Thymus (tissue), 11 donors: ENCODE results near the gene ZBTB20. TPM values are rescaled to one million over a fixed set of nuclear protein-coding genes. Genes with fewer than 3 reads are reported as not detected.

Experiments used
- DNase-seq, 9 donors: peaks; one replicate each; pipeline ENCODE4 v3.0.0-alpha.2; 2013; ENCODE audit warnings: low spot score in 9 of 9, low read depth in 6 of 9, missing footprints in 1 of 9
- H3K27ac ChIP-seq, 2 donors: one replicate each; pipeline ENCODE4 v1.5.1; 2013; ENCODE audit warnings: control low read depth in 1 of 2, low read depth in 1 of 2, low read length in 1 of 2, mild to moderate bottlenecking in 1 of 2, moderate library complexity in 1 of 2
- H3K27me3 ChIP-seq, 2 donors: one replicate each; pipeline ENCODE4 v1.5.1; 2013; ENCODE audit warnings: low read length in 1 of 2; ENCODE audit not compliant: control insufficient read depth in 2 of 2, insufficient read depth in 1 of 2
- H3K36me3 ChIP-seq, 2 donors: one replicate each; pipeline ENCODE4 v1.5.1; 2013; ENCODE audit warnings: low read length in 1 of 2, mild to moderate bottlenecking in 1 of 2, moderate library complexity in 1 of 2; ENCODE audit not compliant: control insufficient read depth in 2 of 2, insufficient read depth in 2 of 2
- H3K4me1 ChIP-seq, 2 donors: one replicate each; pipeline ENCODE4 v1.5.1; 2013; ENCODE audit warnings: low read length in 2 of 2; ENCODE audit not compliant: control insufficient read depth in 2 of 2, insufficient read depth in 2 of 2
- H3K4me3 ChIP-seq, 2 donors: one replicate each; pipeline ENCODE4 v1.5.1; 2013; ENCODE audit warnings: low read length in 2 of 2, control low read depth in 1 of 2, mild to moderate bottlenecking in 1 of 2
- H3K9me3 ChIP-seq, 2 donors: one replicate each; pipeline ENCODE4 v1.5.1; 2013; ENCODE audit warnings: low read length in 1 of 2, mild to moderate bottlenecking in 1 of 2; ENCODE audit not compliant: control insufficient read depth in 2 of 2, insufficient read depth in 1 of 2
- WGBS: extraction: QIAGEN DNeasy Blood & Tissue Kit; methylation state at CpG from one replicate; pipeline ENCODE4 v1.1.7; 2013; 5-methylcytosine and 5-hydroxymethylcytosine counted together
- polyA plus RNA-seq: library from polyadenylated mRNA; stranded (reverse); fragments of 200-250 nt; gene quantifications from one replicate; pipeline ENCODE4 v1.2.3, GENCODE V29; 2013
- total RNA-seq: library from RNA; stranded (reverse); fragments of 120-200 nt; gene quantifications from one replicate; pipeline ENCODE4 v1.2.4, GENCODE V29; 2013
- donor health status: healthy.

Gene ZBTB20
- total and polyA plus RNA-seq, 2 donors: 1.2 to 8.9 TPM

GRCh38 chr3:114351822-114352145 is 795.3 kb downstream of the ZBTB20 start:
- no peak for DNase-seq
- H3K27me3 ChIP-seq: no peaks in the 10 kb centered on the region
- H3K9me3 ChIP-seq: peaks cover 0 to 12% of the 10 kb centered on the region in 2 donors
- no peak overlapping the region for H3K4me3 ChIP-seq
- WGBS: over 99% methylated on average over 9 of the region's 9 CpGs
- H3K36me3 ChIP-seq: no peaks in the 10 kb centered on the region
- H3K4me1 ChIP-seq: no peaks in the 10 kb centered on the region
- no peak overlapping the region for H3K27ac ChIP-seq

GRCh38 chr3:114351123-114351821 is 795.8 kb downstream of the ZBTB20 start:
- WGBS: 99% methylated on average over 64 of the region's 64 CpGs
- Histone ChIP-seq H3K4me3 (no peak overlapping the region), H3K4me1 (no peaks in the 10 kb centered on the region), H3K9me3 (peaks cover 0 to 12% of the 10 kb centered on the region in 2 donors), H3K36me3 (no peaks in the 10 kb centered on the region), H3K27me3 (no peaks in the 10 kb centered on the region), H3K27ac (no peak overlapping the region)
- no peak for DNase-seq

GRCh38 chr3:114350690-114351089 is 796.4 kb downstream of the ZBTB20 start:
- peaks cover 0 to 12% of the 10 kb centered on the region in 2 donors for H3K9me3 ChIP-seq
- H3K27me3 ChIP-seq: no peaks in the 10 kb centered on the region
- H3K4me1 ChIP-seq: no peaks in the 10 kb centered on the region
- no peaks in the 10 kb centered on the region for H3K36me3 ChIP-seq
- H3K4me3 ChIP-seq: no peak overlapping the region
- WGBS: 98% methylated on average over 24 of the region's 24 CpGs
- no peak for DNase-seq
- H3K27ac ChIP-seq: no peak overlapping the region

GRCh38 chr3:114350271-114350670 is 796.8 kb downstream of the ZBTB20 start:
- no peaks in the 10 kb centered on the region for H3K4me1 ChIP-seq
- no peak overlapping the region for H3K4me3 ChIP-seq
- no peak overlapping the region for H3K27ac ChIP-seq
- no peaks in the 10 kb centered on the region for H3K27me3 ChIP-seq
- DNase-seq: no peak
- 97% methylated on average over 12 of the region's 12 CpGs for WGBS
- H3K9me3 ChIP-seq: peaks cover 0 to 12% of the 10 kb centered on the region in 2 donors
- H3K36me3 ChIP-seq: no peaks in the 10 kb centered on the region

- WGBS: 99% methylated on average over 1 of the region's 1 CpG
- Histone ChIP-seq H3K4me3 (no peak overlapping the region), H3K27me3 (no peaks in the 10 kb centered on the region), H3K27ac (no peak overlapping the region), H3K9me3 (no peaks in the 10 kb centered on the region), H3K4me1 (no peaks in the 10 kb centered on the region), H3K36me3 (no peaks in the 10 kb centered on the region)
- DNase-seq: no peak
Observed at GRCh38 chr3:114344492-114344891, 802.6 kb downstream of the ZBTB20 start.

- DNase-seq: no peak
- Histone ChIP-seq H3K9me3 (no peaks in the 10 kb centered on the region), H3K4me1 (no peaks in the 10 kb centered on the region), H3K27me3 (no peaks in the 10 kb centered on the region), H3K36me3 (peaks cover 0 to 4% of the 10 kb centered on the region in 2 donors), H3K27ac (no peak overlapping the region), H3K4me3 (no peak overlapping the region)
- WGBS: 96% methylated on average over 19 of the region's 19 CpGs
Observed at GRCh38 chr3:114338651-114339357, 808.3 kb downstream of the ZBTB20 start.

- no peaks in the 10 kb centered on the region for H3K4me1 ChIP-seq
- H3K4me3 ChIP-seq: no peak overlapping the region
- H3K9me3 ChIP-seq: no peaks in the 10 kb centered on the region
- H3K36me3 ChIP-seq: peaks cover 0 to 4% of the 10 kb centered on the region in 2 donors
- no peaks in the 10 kb centered on the region for H3K27me3 ChIP-seq
- no peak overlapping the region for H3K27ac ChIP-seq
- no peak for DNase-seq
- WGBS: 97% methylated on average over 3 of the region's 3 CpGs
Observed at GRCh38 chr3:114336857-114337256, 810.2 kb downstream of the ZBTB20 start.

GRCh38 chr3:114336122-114336697 is 810.9 kb downstream of the ZBTB20 start:
- no peak overlapping the region for H3K27ac ChIP-seq
- no peaks in the 10 kb centered on the region for H3K4me1 ChIP-seq
- no peaks in the 10 kb centered on the region for H3K9me3 ChIP-seq
- 96% methylated on average over 1 of the region's 1 CpG for WGBS
- peaks cover 0 to 4% of the 10 kb centered on the region in 2 donors for H3K36me3 ChIP-seq
- H3K27me3 ChIP-seq: no peaks in the 10 kb centered on the region
- no peak overlapping the region for H3K4me3 ChIP-seq
- no peak for DNase-seq

- H3K27ac ChIP-seq: no peak overlapping the region
- no peaks in the 10 kb centered on the region for H3K27me3 ChIP-seq
- H3K36me3 ChIP-seq: peaks cover 0 to 2% of the 10 kb centered on the region in 2 donors
- H3K9me3 ChIP-seq: no peaks in the 10 kb centered on the region
- WGBS: 95% methylated on average over 2 of the region's 2 CpGs
- no peak for DNase-seq
- no peak overlapping the region for H3K4me3 ChIP-seq
- no peaks in the 10 kb centered on the region for H3K4me1 ChIP-seq
Observed at GRCh38 chr3:114333923-114334240, 813.2 kb downstream of the ZBTB20 start.
